Dermis blood vessel endothelial cell (primary cell): ENCODE measurements around the gene C2CD2L. TPM values are rescaled to one million over a fixed set of nuclear protein-coding genes. Genes with fewer than 3 reads are reported as not detected.
"Not testable (repeated sequence)": the region's sequence is repeated elsewhere in the genome, so short reads cannot be mapped to it uniquely, and the experiment has no call there.

Experiments used
- DNase-seq: peaks from one replicate; pipeline ENCODE4 v3.0.0; 2010
- total RNA-seq: library from RNA; depleted of rRNA; stranded (reverse); fragments of >200 nt; gene quantifications from 2 replicates; pipeline ENCODE4 v1.2.3, GENCODE V29; 2014

Gene C2CD2L
- total RNA-seq, 1 donor from 2014 or later, result 5.6 TPM

DNA sequence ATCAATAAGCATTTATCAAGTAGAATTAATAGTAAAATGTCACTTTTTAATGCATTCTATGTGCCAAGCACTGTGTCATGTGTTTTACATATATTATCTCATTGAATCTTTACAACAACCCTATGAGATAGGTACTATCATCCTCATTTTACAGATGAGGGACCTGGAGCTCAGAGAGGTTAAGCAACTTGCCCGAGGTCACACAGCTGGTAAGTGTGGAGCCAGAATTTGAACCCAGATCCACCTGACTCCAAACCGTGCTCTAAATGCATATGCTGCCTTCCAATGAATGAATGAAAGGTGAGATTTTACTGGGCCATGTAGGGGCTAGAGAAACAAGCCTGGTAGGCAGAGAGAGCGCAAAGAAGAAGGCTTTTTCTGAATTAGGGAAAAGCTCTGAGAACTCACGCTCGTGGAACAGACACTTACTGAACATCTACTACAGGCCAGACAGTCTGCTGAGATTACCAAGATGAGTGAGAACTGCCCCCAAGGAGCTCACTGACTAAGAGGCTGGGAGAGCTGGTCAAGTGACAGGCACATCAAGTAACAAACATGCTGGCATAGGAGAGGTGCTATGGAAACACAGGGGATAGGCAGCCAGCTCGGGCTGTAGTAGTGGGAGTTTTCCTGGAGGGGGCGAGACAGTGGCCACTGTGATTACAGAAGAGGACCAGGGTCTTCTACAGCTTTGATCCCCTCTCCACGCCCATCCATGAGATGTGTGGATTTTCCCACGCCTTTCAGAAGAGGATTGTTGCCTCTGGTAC, 46.1 kb downstream of the C2CD2L start:
- no peak for DNase-seq

DNA sequence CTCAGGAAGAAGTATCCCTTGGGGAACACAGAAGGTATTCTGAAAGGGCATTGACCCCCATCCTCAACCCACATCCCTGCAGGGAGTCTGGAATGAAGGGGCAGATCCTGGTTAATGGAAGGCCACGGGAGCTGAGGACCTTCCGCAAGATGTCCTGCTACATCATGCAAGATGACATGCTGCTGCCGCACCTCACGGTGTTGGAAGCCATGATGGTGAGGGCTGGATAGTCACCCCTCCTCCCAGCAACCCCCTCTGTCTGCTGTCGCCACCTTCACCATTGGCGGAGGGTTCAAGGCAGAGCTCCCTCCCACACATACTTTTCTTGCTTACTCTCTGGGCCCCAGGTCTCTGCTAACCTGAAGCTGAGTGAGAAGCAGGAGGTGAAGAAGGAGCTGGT, 47.0 kb downstream of the C2CD2L start:
- no peak for DNase-seq

DNA sequence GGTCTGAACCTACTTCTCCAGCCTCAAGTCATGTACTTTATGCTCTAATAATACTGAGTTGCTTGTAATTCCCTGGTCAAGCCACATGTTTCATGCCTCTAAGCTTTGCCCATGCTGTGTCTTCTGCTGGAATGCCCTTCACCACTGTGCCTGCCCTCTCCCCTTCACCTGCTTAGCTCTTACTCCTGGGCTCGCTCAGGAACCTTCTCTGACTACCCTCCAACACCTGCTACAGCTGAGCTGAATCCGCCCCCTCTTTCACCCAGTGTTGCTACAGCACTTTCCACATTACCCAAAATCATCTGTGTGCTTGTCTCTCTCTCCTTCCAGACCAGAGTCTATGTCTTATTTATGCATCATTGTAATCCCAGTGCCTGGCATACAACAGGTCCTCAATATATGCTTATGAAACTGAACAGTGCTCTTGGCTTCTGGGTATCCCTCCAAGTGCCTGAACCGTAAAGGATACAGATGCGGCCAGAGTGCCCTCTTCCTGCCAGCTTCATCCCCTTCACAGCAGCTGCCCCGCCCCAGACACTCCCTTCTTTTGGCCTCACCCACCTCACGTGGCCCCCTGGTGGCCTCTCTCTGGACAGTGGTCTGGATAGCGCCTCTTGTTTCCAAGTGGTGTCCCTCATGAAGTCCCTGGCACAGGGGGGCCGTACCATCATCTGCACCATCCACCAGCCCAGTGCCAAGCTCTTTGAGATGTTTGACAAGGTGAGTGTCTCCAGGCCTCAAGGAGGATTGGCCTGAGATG, 48.8 kb downstream of the C2CD2L start:
- peak; percentile 33 for DNase-seq

DNA sequence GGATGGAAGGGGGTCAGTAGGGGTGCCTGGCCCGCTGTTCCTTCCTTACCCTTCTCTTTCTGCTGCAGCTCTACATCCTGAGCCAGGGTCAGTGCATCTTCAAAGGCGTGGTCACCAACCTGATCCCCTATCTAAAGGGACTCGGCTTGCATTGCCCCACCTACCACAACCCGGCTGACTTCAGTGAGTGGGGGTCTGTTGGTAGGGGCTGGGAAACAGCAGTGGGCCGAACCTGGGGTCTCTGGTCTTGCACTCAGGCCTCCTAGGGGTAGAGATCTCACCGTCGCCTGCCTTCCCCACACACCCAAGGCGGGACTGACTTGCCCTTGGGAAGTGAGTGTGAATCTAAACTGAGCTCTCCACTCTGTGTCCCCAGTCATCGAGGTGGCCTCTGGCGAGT, 49.4 kb downstream of the C2CD2L start:
- DNase-seq, result no peak

DNA sequence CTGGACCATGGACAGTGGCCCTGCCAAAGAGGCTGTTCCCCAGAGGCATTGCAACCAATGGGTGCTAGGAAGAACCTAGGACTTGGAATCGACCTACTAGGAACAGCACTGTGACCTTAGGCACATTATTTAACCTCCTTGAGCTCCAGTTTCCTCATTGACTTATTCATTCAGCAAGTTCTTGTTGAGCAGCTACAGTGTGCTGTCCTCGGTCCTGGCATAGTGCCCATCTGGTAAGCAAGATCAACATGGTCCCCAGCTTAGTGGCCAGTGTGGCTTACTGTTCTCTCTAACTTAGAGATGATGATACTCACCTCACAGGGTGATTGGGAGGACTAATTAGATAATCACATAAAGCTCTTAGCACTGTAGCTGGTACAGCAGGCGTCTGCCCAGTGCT, 49.9 kb downstream of the C2CD2L start:
- no peak for DNase-seq

DNA sequence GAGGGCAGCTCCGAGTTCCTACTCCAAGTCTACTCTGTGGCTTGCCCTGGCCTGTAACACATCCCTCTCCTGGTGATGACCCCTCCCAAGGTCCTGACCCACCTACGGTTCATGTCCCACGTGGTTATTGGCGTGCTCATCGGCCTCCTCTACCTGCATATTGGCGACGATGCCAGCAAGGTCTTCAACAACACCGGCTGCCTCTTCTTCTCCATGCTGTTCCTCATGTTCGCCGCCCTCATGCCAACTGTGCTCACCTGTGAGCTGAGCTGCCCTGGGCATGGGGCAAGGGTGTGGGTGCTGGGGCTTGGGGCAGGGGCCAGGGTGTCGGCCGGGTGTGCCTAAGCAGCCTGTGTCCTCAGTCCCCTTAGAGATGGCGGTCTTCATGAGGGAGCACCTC, 51.3 kb downstream of the C2CD2L start:
- DNase-seq, result no peak

DNA sequence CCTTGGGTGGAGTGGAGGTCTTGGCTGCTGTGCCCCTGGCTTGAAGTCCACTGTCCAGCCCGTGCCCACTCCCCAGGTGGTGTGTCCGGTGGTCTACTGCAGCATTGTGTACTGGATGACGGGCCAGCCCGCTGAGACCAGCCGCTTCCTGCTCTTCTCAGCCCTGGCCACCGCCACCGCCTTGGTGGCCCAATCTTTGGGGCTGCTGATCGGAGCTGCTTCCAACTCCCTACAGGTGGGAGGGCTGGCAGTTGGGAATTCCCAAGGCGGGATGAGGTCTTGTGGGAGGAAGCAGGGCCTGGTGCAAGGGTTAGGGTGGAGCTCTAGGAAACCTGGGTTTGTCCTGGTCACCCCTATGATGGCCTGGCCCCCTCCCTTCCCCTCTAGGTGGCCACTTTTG, 53.0 kb downstream of the C2CD2L start:
- DNase-seq, result no peak

DNA sequence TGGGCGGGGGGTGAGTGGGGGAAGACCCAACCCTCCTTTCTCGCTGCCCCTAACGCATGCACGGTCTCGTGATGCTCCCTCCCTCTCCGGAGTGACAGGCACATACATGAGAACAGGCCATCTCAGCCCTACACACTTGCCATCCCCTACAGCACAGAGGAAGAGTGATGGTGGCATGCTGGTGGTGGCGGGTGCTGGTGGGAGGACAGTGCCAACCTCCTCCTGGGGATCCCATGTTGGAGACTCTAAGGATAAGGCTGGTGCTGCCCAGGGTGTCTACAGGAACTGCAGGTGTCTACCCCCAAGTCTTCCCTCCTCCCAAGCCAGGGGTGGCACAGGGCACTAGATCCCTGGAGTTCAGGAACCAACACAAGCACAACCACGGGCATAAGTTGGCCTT, 54.7 kb downstream of the C2CD2L start:
- DNase-seq, result no peak

DNA sequence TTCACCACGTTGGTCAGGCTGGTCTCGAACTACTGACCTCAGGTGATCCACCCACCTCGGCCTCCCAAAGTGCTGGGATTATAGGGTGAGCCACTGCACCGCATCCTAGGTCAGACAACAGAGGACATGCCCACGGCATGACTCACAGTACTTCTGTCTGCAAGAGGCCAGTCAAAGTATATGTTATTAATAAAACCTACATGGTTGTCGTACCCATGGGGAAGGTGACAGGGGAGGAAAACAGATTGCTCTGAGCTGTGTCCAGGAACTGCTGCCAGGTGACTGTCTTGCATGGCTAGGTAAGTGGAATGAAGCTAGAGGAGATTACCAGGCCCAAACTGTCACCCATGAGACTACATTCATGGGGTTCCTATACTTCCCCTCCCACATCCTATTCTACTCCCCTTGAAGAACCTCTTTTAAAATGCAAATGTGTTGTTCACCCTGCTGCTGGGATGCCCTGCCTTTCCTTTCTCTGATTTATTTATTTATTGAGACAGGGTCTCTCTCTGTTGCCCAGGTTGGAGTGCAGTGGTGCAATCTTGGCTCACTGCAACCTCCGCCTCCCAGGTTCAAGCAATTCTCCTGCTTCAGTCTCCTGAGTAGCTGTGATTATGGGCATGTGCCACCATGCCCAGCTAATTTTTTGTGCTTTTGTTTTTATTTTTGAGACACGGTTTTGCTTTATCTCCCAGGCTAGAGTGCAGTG, 59.4 kb downstream of the C2CD2L start:
- DNase-seq, result peak; percentile 59

DNA sequence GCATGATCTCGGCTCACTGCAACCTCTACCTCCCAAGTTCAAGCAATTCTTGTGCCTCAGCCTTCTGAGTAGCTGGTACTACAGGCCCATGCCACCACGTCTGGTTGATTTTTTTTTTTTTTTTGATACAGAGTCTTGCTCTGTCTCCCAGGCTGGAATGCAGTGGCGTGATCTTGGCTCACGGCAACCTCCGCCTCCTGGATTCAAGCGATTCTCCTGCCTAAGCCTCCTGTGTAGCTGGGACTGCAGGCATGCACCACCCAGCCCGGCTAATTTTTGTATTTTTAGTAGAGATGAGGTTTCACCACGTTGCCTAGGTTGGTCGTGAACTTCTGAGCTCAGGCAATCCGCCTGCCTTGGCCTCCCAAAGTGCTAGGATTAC, 59.9 kb downstream of the C2CD2L start:
- not testable (repeated sequence) for DNase-seq

DNA sequence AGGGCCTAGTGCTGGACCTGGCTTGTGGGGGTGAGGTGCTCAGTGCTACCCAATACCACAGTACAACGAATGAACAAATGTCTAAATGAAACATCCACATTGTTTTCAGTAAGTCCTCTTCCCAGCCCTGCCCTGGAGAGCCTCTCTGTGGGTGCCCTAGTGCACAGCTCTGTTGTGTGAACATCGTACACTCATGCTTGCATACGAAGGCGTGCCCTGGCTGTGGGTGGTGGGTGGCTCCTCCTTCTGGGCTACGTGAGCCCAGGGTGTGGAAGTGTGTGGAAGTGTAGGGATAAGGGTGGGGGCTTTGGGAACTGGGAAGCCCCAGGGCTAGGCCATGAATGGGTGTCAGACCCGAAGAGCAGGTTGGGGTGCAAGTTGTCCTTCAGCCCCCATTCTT, 60.8 kb downstream of the C2CD2L start:
- no peak for DNase-seq

Other genes starting within 250 kb of the C2CD2L start
- gene CXCR5, start 223.5 kb upstream of the C2CD2L start, total RNA-seq, result not detected in 2 replicates
- gene BCL9L, start 181.4 kb upstream of the C2CD2L start, total RNA-seq, result 7.1 and 18.8 TPM in 2 replicates
- gene UPK2, start 151.0 kb upstream of the C2CD2L start, total RNA-seq, result not detected in 2 replicates
- not detected in 2 replicates for gene FOXR1, start 135.6 kb upstream of the C2CD2L start, total RNA-seq
- gene CENATAC, start 109.2 kb upstream of the C2CD2L start, total RNA-seq, result 9.7 and 21.6 TPM in 2 replicates
- gene RPS25, start 89.0 kb upstream of the C2CD2L start, total RNA-seq, result 1,092 and 1,791 TPM in 2 replicates
- gene TRAPPC4, start 88.6 kb upstream of the C2CD2L start, total RNA-seq, result 90.2 and 116 TPM in 2 replicates
- 18.4 and 27.3 TPM in 2 replicates for gene SLC37A4, start 76.5 kb upstream of the C2CD2L start, total RNA-seq
- gene HYOU1, start 50.1 kb upstream of the C2CD2L start, total RNA-seq, result 194 and 353 TPM in 2 replicates
- gene VPS11, start 39.5 kb upstream of the C2CD2L start, total RNA-seq, result 24.6 and 25.7 TPM in 2 replicates
- 3.4 and 11.2 TPM in 2 replicates for gene HMBS, start 22.5 kb upstream of the C2CD2L start, total RNA-seq
- 21.3 and 50.6 TPM in 2 replicates for gene DPAGT1, start 5.5 kb upstream of the C2CD2L start, total RNA-seq
- gene HINFP, start 14.2 kb downstream of the C2CD2L start, total RNA-seq, result 14.8 and 19.2 TPM in 2 replicates
- gene ABCG4, start 41.7 kb downstream of the C2CD2L start, total RNA-seq, result 0.05 and 0.17 TPM in 2 replicates
- gene NLRX1, start 61.4 kb downstream of the C2CD2L start, total RNA-seq, result 18.4 and 22.0 TPM in 2 replicates
- gene NHERF4, start 78.1 kb downstream of the C2CD2L start, total RNA-seq, result not detected in 2 replicates
- gene CBL, start 99.0 kb downstream of the C2CD2L start, total RNA-seq, result 13.8 and 22.8 TPM in 2 replicates
- gene MCAM, start 209.8 kb downstream of the C2CD2L start, total RNA-seq, result 1,172 and 1,718 TPM in 2 replicates
- 3.2 and 16.8 TPM in 2 replicates for gene RNF26, start 227.2 kb downstream of the C2CD2L start, total RNA-seq
- gene C1QTNF5, start 233.5 kb downstream of the C2CD2L start, total RNA-seq, result 60.2 and 127 TPM in 2 replicates
- gene MFRP, start 239.4 kb downstream of the C2CD2L start, total RNA-seq, result not detected in 2 replicates